GM23338 (cell line): ENCODE measurements around the gene CDC73. TPM values are rescaled to one million over a fixed set of nuclear protein-coding genes. Genes with fewer than 3 reads are reported as not detected.

Source experiments
- ATAC-seq: fragments of 200-7000 bp; cut with Tn5 transposase; 3 replicates; pipeline ENCODE4 v1.9.1; 2020
- DNase-seq: peaks from one replicate; pipeline ENCODE4 v3.0.0-alpha.2; 2015; ENCODE audit warnings: low spot score
- H2AFZ ChIP-seq: fragments of 200-600 bp; sonication (generic); 2 replicates; pipeline ENCODE4 v1.8.0; 2016; ENCODE audit warnings: antibody characterized with exemption, mild to moderate bottlenecking, moderate library complexity
- H3F3A ChIP-seq: fragments of 200-600 bp; sonication (generic); replicated peaks from 2 replicates; pipeline ENCODE4 v1.8.0; 2017; ENCODE audit warnings: antibody characterized with exemption, mixed run types, low read depth
- H3K27ac ChIP-seq: fragments of 200-600 bp; sonication (generic); 2 replicates; pipeline ENCODE4 v1.6.1; 2016; ENCODE audit warnings: low read depth
- H3K27me3 ChIP-seq: fragments of 200-600 bp; sonication (generic); 2 replicates; pipeline ENCODE4 v1.8.0; 2016; ENCODE audit warnings: mild to moderate bottlenecking, mixed run types, moderate library complexity; ENCODE audit not compliant: insufficient read depth
- H3K36me3 ChIP-seq: fragments of 200-600 bp; sonication (generic); 2 replicates; pipeline ENCODE4 v1.8.0; 2016; ENCODE audit warnings: mild to moderate bottlenecking; ENCODE audit not compliant: insufficient read depth
- H3K4me1 ChIP-seq: fragments of 200-600 bp; sonication (generic); 2 replicates; pipeline ENCODE4 v1.8.0; 2016; ENCODE audit warnings: mild to moderate bottlenecking, moderate library complexity; ENCODE audit not compliant: insufficient read depth
- H3K4me2 ChIP-seq: fragments of 200-600 bp; sonication (generic); 2 replicates; pipeline ENCODE4 v1.7.1; 2017; ENCODE audit warnings: mixed run types
- H3K4me3 ChIP-seq: fragments of 200-600 bp; sonication (generic); 2 replicates; pipeline ENCODE4 v1.6.1; 2016; ENCODE audit warnings: mixed run types
- H3K79me2 ChIP-seq: fragments of 200-600 bp; sonication (generic); replicated peaks from 2 replicates; pipeline ENCODE4 v1.8.0; 2017; ENCODE audit warnings: mild to moderate bottlenecking; ENCODE audit not compliant: insufficient read depth
- H3K9me2 ChIP-seq: fragments of 200-600 bp; sonication (generic); 2 replicates; pipeline ENCODE4 v1.8.0; 2017; ENCODE audit not compliant: insufficient read depth
- H4K20me1 ChIP-seq: fragments of 200-600 bp; sonication (generic); replicated peaks from 2 replicates; pipeline ENCODE4 v1.8.0; 2017; ENCODE audit warnings: mild to moderate bottlenecking; ENCODE audit not compliant: insufficient read depth
- H3K27ac Mint-ChIP-seq: 2 replicates; pipeline ENCODE4 v1.8.0; 2020; ENCODE audit warnings: inconsistent platforms, mild to moderate bottlenecking, moderate library complexity, mixed read lengths
- H3K27me3 Mint-ChIP-seq: 3 replicates; pipeline ENCODE4 v1.8.0; 2022; ENCODE audit warnings: low read depth, mild to moderate bottlenecking, moderate library complexity, mixed read lengths, inconsistent platforms; ENCODE audit not compliant: insufficient read depth, poor library complexity
- H3K36me3 Mint-ChIP-seq: 3 replicates; pipeline ENCODE4 v1.8.0; 2021; ENCODE audit warnings: low read depth, mild to moderate bottlenecking, inconsistent platforms, moderate library complexity, mixed read lengths
- H3K4me1 Mint-ChIP-seq: 3 replicates; pipeline ENCODE4 v1.8.0; 2020; ENCODE audit warnings: mild to moderate bottlenecking, inconsistent platforms, mixed read lengths
- H3K4me3 Mint-ChIP-seq: 3 replicates; pipeline ENCODE4 v1.8.0; 2021; ENCODE audit warnings: moderate library complexity, mild to moderate bottlenecking, inconsistent platforms, mixed read lengths
- H3K9me3 Mint-ChIP-seq: 3 replicates; pipeline ENCODE4 v1.8.0; 2020; ENCODE audit warnings: moderate library complexity, mild to moderate bottlenecking, inconsistent platforms, mixed read lengths
- CTCF ChIP-seq, 2 experiments: fragments of 200-600 bp in 1 of 2; sonication (generic) in 1 of 2; conservative IDR thresholded peaks; 2 replicates each; pipeline versions ENCODE4 v1.5.1 to v1.6.1; 2016 to 2017; ENCODE audit warnings: antibody characterized with exemption in 2 of 2, low read depth in 2 of 2, mild to moderate bottlenecking in 2 of 2, moderate library complexity in 1 of 2
- ETS1 ChIP-seq: IDR thresholded peaks from 2 replicates; pipeline ENCODE4 v1.6.1; 2016; ENCODE audit warnings: antibody characterized with exemption
- EZH2phosphoT487 ChIP-seq: fragments of 200-600 bp; sonication (generic); IDR thresholded peaks from one replicate; pipeline ENCODE4 v1.8.1; 2018; ENCODE audit warnings: antibody characterized with exemption; ENCODE audit not compliant: unreplicated experiment
- JUNB ChIP-seq: IDR thresholded peaks from one replicate; pipeline ENCODE4 v1.6.1; 2016; ENCODE audit warnings: antibody characterized with exemption; ENCODE audit not compliant: unreplicated experiment
- NANOG ChIP-seq: IDR thresholded peaks from 2 replicates; pipeline ENCODE4 v1.6.1; 2016; ENCODE audit warnings: antibody characterized with exemption, borderline replicate concordance
- POLR2AphosphoS5 ChIP-seq: IDR thresholded peaks from 2 replicates; pipeline ENCODE4 v1.6.1; 2016; ENCODE audit warnings: antibody characterized with exemption, low read depth
- REST ChIP-seq: IDR thresholded peaks from one replicate; pipeline ENCODE4 v1.6.1; 2018; ENCODE audit warnings: antibody characterized with exemption; ENCODE audit not compliant: unreplicated experiment
- ZNF114 ChIP-seq: fragments of 250-450 bp; sonication (Bioruptor Pico); IDR thresholded peaks from 2 replicates; pipeline ENCODE4 v1.5.0; 2020; ENCODE audit warnings: mild to moderate bottlenecking, moderate library complexity
- ZNF331 ChIP-seq: fragments of 250-450 bp; sonication (Bioruptor Pico); IDR thresholded peaks from 2 replicates; pipeline ENCODE4 v1.5.0; 2020; ENCODE audit warnings: low read depth, mild to moderate bottlenecking, moderate library complexity
- ZNF462 ChIP-seq: fragments of 250-450 bp; sonication (Bioruptor Pico); IDR thresholded peaks from 2 replicates; pipeline ENCODE4 v1.5.0; 2020; ENCODE audit warnings: mild to moderate bottlenecking, moderate library complexity
- polyA plus RNA-seq: library from polyadenylated mRNA; unstranded; fragments of >200 nt; fragmentation: Nextera tagmentation; extraction: Ambion mirVana; gene quantifications from 2 replicates; pipeline ENCODE4 v1.2.1, GENCODE V29; 2016
- total RNA-seq: library from RNA; depleted of rRNA; stranded (reverse); fragments of >200 nt; shearing (Covaris generic); gene quantifications from 2 replicates; pipeline ENCODE4 v1.2.3, GENCODE V29; 2014

Gene CDC73
- total and polyA plus RNA-seq, 2 experiments from 2014 or later: 40.4 to 63.2 TPM

GRCh38 chr1:193140254-193140653, 18.4 kb downstream of the CDC73 start (continued):
- TF ChIP-seq CTCF (conservative IDR thresholded peaks at IDR 0.05; ENCODE audit: low read depth in 2 of 2) (no peak), ZNF114 (no peak)

GRCh38 chr1:193141804-193142203, 20.0 kb downstream of the CDC73 start:
- ATAC-seq (no peak), DNase-seq (no peak)
- Mint-ChIP-seq H3K4me1 (peaks cover 20% of the 10 kb centered on the region; the same call in 2 of the 3 replicates), H3K27ac (peak overlapping the region; percentile 26), H3K27me3 (no peaks in the 10 kb centered on the region), H3K9me3 (no peaks in the 10 kb centered on the region), H3K36me3 (peaks cover 54% of the 10 kb centered on the region), H3K4me3 (no peak overlapping the region)
- Histone ChIP-seq H3K4me3 (no peak overlapping the region), H3K4me2 (no peak overlapping the region), H3F3A (no peaks in the 10 kb centered on the region), H4K20me1 (peaks cover 7% of the 10 kb centered on the region), H3K27me3 (no peaks in the 10 kb centered on the region), H3K36me3 (peaks cover 17% of the 10 kb centered on the region; the same call in 1 of the 2 replicates), H3K4me1 (peaks cover 4% of the 10 kb centered on the region), H2AFZ (no peak overlapping the region), H3K9me2 (no peaks in the 10 kb centered on the region), H3K27ac (no peak overlapping the region), H3K79me2 (peaks cover 33% of the 10 kb centered on the region)
- no peak for TF ChIP-seq ZNF331
- no peak for TF ChIP-seq REST
- TF ChIP-seq POLR2AphosphoS5: no peak
- no peak for TF ChIP-seq ZNF114
- no peak for TF ChIP-seq NANOG
- no peak for TF ChIP-seq ZNF462 (CRISPR knock-in tag)
- no peak for TF ChIP-seq EZH2phosphoT487
- TF ChIP-seq ETS1: no peak
- TF ChIP-seq CTCF (conservative IDR thresholded peaks at IDR 0.05; ENCODE audit: low read depth in 2 of 2): no peak
- no peak for TF ChIP-seq JUNB
